AG09319 (cell line): ENCODE data around the gene THBD.

ENCODE experiments used
- DNase-seq: peaks from one replicate; pipeline ENCODE4 v3.0.0-alpha.2; 2010; ENCODE audit warnings: low read depth; ENCODE audit errors: extremely low read depth
- CTCF ChIP-seq: IDR thresholded peaks from 2 replicates; pipeline ENCODE4 v1.5.1; 2011; ENCODE audit warnings: low read depth, mild to moderate bottlenecking, inconsistent platforms, low read length, moderate library complexity

Gene THBD

GRCh38 chr20:23018941-23019340, 30.5 kb downstream of the THBD start:
- DNase-seq = no peak
- no peak for TF ChIP-seq CTCF

GRCh38 chr20:23018432-23018831, 31.0 kb downstream of the THBD start:
- no peak for DNase-seq
- no peak for TF ChIP-seq CTCF

GRCh38 chr20:23017516-23017915, 32.0 kb downstream of the THBD start:
- DNase-seq = no peak
- TF ChIP-seq CTCF = no peak

GRCh38 chr20:23013429-23013828, 36.0 kb downstream of the THBD start:
- DNase-seq = no peak
- TF ChIP-seq CTCF = no peak

GRCh38 chr20:23011008-23011721, 38.3 kb downstream of the THBD start:
- no peak for DNase-seq
- no peak for TF ChIP-seq CTCF

- no peak for TF ChIP-seq CTCF
- DNase-seq = no peak
Observed at GRCh38 chr20:23010096-23010495, 39.4 kb downstream of the THBD start.

GRCh38 chr20:23009636-23010035, 39.8 kb downstream of the THBD start:
- no peak for TF ChIP-seq CTCF
- DNase-seq = no peak
